GM12875 (cell line): ENCODE data around the gene SPHK1.
A peak's percentile ranks its signal among the peaks of the same experiment; 100 is the strongest.

Experiments
- H3K4me3 ChIP-seq: one replicate; pipeline ENCODE4 v1.5.1; 2011; ENCODE audit warnings: low read depth, low read length, control low read depth
- TF ChIP-seq, protein P1 (sequence below): IDR thresholded peaks from 2 replicates; pipeline ENCODE4 v1.5.1; 2011; ENCODE audit warnings: low read depth, mild to moderate bottlenecking, control low read depth, inconsistent platforms, low read length, moderate library complexity, borderline replicate concordance; ENCODE audit not compliant: insufficient read depth

The SPHK1 gene

GRCh38 chr17:76405967-76406647, 21.7 kb downstream of the SPHK1 start:
- H3K4me3 ChIP-seq, result no peak overlapping the region
- TF ChIP-seq, protein P1, sequence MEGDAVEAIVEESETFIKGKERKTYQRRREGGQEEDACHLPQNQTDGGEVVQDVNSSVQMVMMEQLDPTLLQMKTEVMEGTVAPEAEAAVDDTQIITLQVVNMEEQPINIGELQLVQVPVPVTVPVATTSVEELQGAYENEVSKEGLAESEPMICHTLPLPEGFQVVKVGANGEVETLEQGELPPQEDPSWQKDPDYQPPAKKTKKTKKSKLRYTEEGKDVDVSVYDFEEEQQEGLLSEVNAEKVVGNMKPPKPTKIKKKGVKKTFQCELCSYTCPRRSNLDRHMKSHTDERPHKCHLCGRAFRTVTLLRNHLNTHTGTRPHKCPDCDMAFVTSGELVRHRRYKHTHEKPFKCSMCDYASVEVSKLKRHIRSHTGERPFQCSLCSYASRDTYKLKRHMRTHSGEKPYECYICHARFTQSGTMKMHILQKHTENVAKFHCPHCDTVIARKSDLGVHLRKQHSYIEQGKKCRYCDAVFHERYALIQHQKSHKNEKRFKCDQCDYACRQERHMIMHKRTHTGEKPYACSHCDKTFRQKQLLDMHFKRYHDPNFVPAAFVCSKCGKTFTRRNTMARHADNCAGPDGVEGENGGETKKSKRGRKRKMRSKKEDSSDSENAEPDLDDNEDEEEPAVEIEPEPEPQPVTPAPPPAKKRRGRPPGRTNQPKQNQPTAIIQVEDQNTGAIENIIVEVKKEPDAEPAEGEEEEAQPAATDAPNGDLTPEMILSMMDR, result no peak

GRCh38 chr17:76407509-76407908, 23.1 kb downstream of the SPHK1 start:
- TF ChIP-seq, protein P1, result no peak
- H3K4me3 ChIP-seq, result no peak overlapping the region

DNA sequence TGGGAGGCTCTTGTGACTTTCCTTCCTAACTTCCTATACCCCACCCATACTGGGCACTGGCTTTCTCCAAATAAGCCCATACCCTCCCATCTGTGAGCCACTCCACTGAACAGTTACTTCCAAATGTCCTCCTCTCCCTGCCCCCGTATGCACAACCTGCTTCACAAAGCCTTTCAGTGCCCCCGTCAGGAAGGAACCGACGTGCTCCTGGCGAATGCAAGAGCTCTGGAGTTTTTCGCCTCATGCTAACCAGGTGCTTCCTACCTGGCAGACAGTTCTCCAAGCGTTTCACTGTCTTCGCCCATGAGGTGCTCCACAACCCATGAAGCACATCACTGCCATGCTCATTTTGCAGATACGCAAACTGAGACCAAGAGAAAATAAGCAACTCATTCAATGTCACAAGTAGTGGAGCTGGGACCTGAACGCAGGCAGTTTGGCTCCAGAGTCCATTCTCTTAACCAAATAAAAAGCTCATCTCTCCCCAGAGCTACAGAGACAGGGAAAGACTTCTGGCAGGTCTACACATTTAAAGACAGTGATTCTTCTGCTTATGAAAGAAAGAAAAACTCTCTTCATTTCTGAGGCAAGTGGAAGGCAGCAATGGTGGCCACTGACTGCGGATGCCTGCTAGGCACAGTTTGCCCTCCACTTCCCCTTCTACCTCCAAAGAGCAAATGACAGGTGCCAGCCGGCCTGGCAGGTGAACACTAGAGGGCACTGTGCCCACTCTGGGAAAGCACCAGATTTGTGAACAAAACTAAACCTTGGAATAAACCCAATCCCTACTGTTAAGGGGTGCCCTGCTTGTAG, 23.8 kb downstream of the SPHK1 start:
- TF ChIP-seq, protein P1, result peak; percentile 86
- no peak overlapping the region for H3K4me3 ChIP-seq

DNA sequence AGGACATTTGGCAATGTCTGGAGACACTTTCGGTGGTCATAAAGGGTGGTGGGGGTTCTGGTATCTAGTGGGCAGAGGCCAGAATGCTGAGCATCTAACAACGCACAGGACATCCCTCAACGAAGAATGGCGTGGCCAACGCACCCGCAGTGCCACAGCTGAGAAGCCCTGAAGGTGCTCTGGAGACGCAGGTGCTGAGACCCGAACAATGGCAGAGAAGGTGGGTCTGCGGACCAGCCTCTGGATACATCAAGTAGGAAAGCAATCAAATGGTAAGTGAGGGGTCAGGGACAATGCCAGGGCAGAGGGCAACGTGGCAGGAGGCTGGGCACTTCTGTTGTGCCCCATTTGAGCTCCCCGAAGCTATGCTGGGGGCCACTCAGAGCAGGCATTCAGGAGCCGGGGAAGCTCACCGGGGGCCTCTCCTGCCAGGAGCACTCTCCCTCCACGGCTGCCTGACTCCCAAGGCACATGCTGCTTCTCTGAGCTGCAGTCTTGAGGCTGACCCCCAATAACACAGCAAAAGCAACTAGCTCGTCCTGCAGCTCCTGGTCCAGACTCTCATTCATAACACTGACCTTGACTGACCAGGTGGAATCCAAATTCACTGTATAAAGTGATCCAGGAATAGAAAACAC, 26.0 kb downstream of the SPHK1 start:
- H3K4me3 ChIP-seq, result no peak overlapping the region
- TF ChIP-seq, protein P1, result no peak

GRCh38 chr17:76411247-76411646, 26.8 kb downstream of the SPHK1 start:
- TF ChIP-seq, protein P1, result no peak
- no peak overlapping the region for H3K4me3 ChIP-seq

GRCh38 chr17:76414334-76415295, 30.2 kb downstream of the SPHK1 start:
- TF ChIP-seq, protein P1, result no peak
- H3K4me3 ChIP-seq, result no peak overlapping the region
